ENCODE data around the gene FSTL5.

FSTL5 gene

GRCh38 chr4:161350946-161351345, 812.9 kb downstream of the FSTL5 start:
- Histone ChIP-seq H3K18ac (ENCODE audit: low read depth in 1 of 2, low read length in 2 of 2) (no peak overlapping the region), H4K91ac (ENCODE audit: low read length) (no peak overlapping the region), H3K4me2 (ENCODE audit: low read length, poor library complexity, severe bottlenecking) (no peak overlapping the region), H3K23ac (ENCODE audit: low read length in 2 of 2) (no peak overlapping the region), H3K9ac (ENCODE audit: low read length) (no peak overlapping the region), H3K36me3 (ENCODE audit: control insufficient read depth in 1 of 2, insufficient read depth in 2 of 2, low read depth in 1 of 2, low read length in 2 of 2) (no peaks in the 10 kb centered on the region), H3K27ac (ENCODE audit: low read length, poor library complexity, severe bottlenecking) (no peak overlapping the region), H3K14ac (ENCODE audit: low read length in 2 of 2) (no peak overlapping the region), H3K79me1 (replicated peaks; ENCODE audit: low read length, poor library complexity, severe bottlenecking) (no peaks in the 10 kb centered on the region), H2AK5ac (ENCODE audit: low read length, severe bottlenecking) (no peak overlapping the region), H2BK15ac (ENCODE audit: low read depth, poor library complexity, severe bottlenecking) (no peak overlapping the region), H2BK120ac (ENCODE audit: low read depth, low read length) (no peak overlapping the region), H2BK5ac (ENCODE audit: low read depth, low read length, poor library complexity, severe bottlenecking) (no peak overlapping the region), H3K4me3 (ENCODE audit: insufficient read depth in 1 of 2, low read depth in 1 of 2, low read length in 2 of 2) (no peak overlapping the region), H3K4me1 (ENCODE audit: control insufficient read depth, insufficient read depth, low read depth, low read length) (no peaks in the 10 kb centered on the region), H2AFZ (ENCODE audit: low read depth, low read length) (no peak overlapping the region), H3K9me3 (ENCODE audit: control insufficient read depth, low read length) (peaks cover 2% of the 10 kb centered on the region), H4K8ac (ENCODE audit: low read length) (no peak overlapping the region), H3K27me3 (ENCODE audit: control insufficient read depth in 1 of 2, insufficient read depth in 1 of 2, low read length in 2 of 2) (no peaks in the 10 kb centered on the region), H3K4ac (ENCODE audit: low read depth in 1 of 2, low read length in 2 of 2) (no peak overlapping the region), H2BK12ac (ENCODE audit: low read length in 2 of 2) (no peak overlapping the region)
- 97% methylated on average over 3 of the region's 3 CpGs for WGBS
- DNase-seq: no peak

DNA sequence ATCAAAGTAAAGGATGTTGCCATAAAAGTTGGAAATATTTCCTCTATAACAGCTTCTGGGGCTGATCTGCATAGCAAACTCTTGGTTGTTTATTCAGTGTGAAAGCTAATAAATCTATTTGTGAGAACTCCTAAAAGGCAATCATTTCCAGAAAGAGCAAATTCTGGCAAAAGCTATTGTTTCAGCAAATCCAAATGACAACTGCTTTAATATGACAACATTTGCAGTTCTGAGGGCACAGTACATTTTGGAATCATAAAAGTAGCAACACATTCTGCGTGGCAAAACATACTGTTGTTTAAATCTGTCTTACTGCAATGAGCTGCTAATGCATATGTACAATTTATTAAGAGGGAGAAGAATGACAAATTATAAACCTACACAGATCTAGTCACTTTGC, 818.1 kb downstream of the FSTL5 start:
- Histone ChIP-seq H2BK15ac (ENCODE audit: low read depth, poor library complexity, severe bottlenecking) (no peak overlapping the region), H2AFZ (ENCODE audit: low read depth, low read length) (no peak overlapping the region), H2BK120ac (ENCODE audit: low read depth, low read length) (no peak overlapping the region), H3K36me3 (ENCODE audit: control insufficient read depth in 1 of 2, insufficient read depth in 2 of 2, low read depth in 1 of 2, low read length in 2 of 2) (no peaks in the 10 kb centered on the region), H3K9me3 (ENCODE audit: control insufficient read depth, low read length) (peaks cover 2% of the 10 kb centered on the region), H4K91ac (ENCODE audit: low read length) (no peak overlapping the region), H3K4me3 (ENCODE audit: insufficient read depth in 1 of 2, low read depth in 1 of 2, low read length in 2 of 2) (no peak overlapping the region), H2BK12ac (ENCODE audit: low read length in 2 of 2) (no peak overlapping the region), H2AK5ac (ENCODE audit: low read length, severe bottlenecking) (no peak overlapping the region), H3K4me2 (ENCODE audit: low read length, poor library complexity, severe bottlenecking) (no peak overlapping the region), H3K14ac (ENCODE audit: low read length in 2 of 2) (no peak overlapping the region), H3K4ac (ENCODE audit: low read depth in 1 of 2, low read length in 2 of 2) (no peak overlapping the region), H3K18ac (ENCODE audit: low read depth in 1 of 2, low read length in 2 of 2) (no peak overlapping the region), H3K4me1 (ENCODE audit: control insufficient read depth, insufficient read depth, low read depth, low read length) (no peaks in the 10 kb centered on the region), H3K79me1 (replicated peaks; ENCODE audit: low read length, poor library complexity, severe bottlenecking) (no peaks in the 10 kb centered on the region), H3K27me3 (ENCODE audit: control insufficient read depth in 1 of 2, insufficient read depth in 1 of 2, low read length in 2 of 2) (no peaks in the 10 kb centered on the region), H4K8ac (ENCODE audit: low read length) (no peak overlapping the region), H3K9ac (ENCODE audit: low read length) (no peak overlapping the region), H3K23ac (ENCODE audit: low read length in 2 of 2) (no peak overlapping the region), H3K27ac (ENCODE audit: low read length, poor library complexity, severe bottlenecking) (no peak overlapping the region), H2BK5ac (ENCODE audit: low read depth, low read length, poor library complexity, severe bottlenecking) (no peak overlapping the region)
- no CpG with 5 or more reads among the region's 1 CpG for WGBS
- no peak for DNase-seq

GRCh38 chr4:161343569-161343950, 820.2 kb downstream of the FSTL5 start:
- Histone ChIP-seq H2BK120ac (ENCODE audit: low read depth, low read length) (no peak overlapping the region), H3K4me1 (ENCODE audit: control insufficient read depth, insufficient read depth, low read depth, low read length) (no peaks in the 10 kb centered on the region), H3K9me3 (ENCODE audit: control insufficient read depth, low read length) (no peaks in the 10 kb centered on the region), H4K91ac (ENCODE audit: low read length) (no peak overlapping the region), H3K36me3 (ENCODE audit: control insufficient read depth in 1 of 2, insufficient read depth in 2 of 2, low read depth in 1 of 2, low read length in 2 of 2) (no peaks in the 10 kb centered on the region), H2AK5ac (ENCODE audit: low read length, severe bottlenecking) (no peak overlapping the region), H2BK12ac (ENCODE audit: low read length in 2 of 2) (no peak overlapping the region), H4K8ac (ENCODE audit: low read length) (no peak overlapping the region), H3K4ac (ENCODE audit: low read depth in 1 of 2, low read length in 2 of 2) (no peak overlapping the region), H3K14ac (ENCODE audit: low read length in 2 of 2) (no peak overlapping the region), H3K27ac (ENCODE audit: low read length, poor library complexity, severe bottlenecking) (no peak overlapping the region), H2BK15ac (ENCODE audit: low read depth, poor library complexity, severe bottlenecking) (no peak overlapping the region), H3K79me1 (replicated peaks; ENCODE audit: low read length, poor library complexity, severe bottlenecking) (no peaks in the 10 kb centered on the region), H3K27me3 (ENCODE audit: control insufficient read depth in 1 of 2, insufficient read depth in 1 of 2, low read length in 2 of 2) (no peaks in the 10 kb centered on the region), H2BK5ac (ENCODE audit: low read depth, low read length, poor library complexity, severe bottlenecking) (no peak overlapping the region), H3K18ac (ENCODE audit: low read depth in 1 of 2, low read length in 2 of 2) (no peak overlapping the region), H3K4me2 (ENCODE audit: low read length, poor library complexity, severe bottlenecking) (no peak overlapping the region), H3K23ac (ENCODE audit: low read length in 2 of 2) (no peak overlapping the region), H3K4me3 (ENCODE audit: insufficient read depth in 1 of 2, low read depth in 1 of 2, low read length in 2 of 2) (no peak overlapping the region), H2AFZ (ENCODE audit: low read depth, low read length) (no peak overlapping the region), H3K9ac (ENCODE audit: low read length) (no peak overlapping the region)
- WGBS: 89% methylated on average over 2 of the region's 2 CpGs
- no peak for DNase-seq

DNA sequence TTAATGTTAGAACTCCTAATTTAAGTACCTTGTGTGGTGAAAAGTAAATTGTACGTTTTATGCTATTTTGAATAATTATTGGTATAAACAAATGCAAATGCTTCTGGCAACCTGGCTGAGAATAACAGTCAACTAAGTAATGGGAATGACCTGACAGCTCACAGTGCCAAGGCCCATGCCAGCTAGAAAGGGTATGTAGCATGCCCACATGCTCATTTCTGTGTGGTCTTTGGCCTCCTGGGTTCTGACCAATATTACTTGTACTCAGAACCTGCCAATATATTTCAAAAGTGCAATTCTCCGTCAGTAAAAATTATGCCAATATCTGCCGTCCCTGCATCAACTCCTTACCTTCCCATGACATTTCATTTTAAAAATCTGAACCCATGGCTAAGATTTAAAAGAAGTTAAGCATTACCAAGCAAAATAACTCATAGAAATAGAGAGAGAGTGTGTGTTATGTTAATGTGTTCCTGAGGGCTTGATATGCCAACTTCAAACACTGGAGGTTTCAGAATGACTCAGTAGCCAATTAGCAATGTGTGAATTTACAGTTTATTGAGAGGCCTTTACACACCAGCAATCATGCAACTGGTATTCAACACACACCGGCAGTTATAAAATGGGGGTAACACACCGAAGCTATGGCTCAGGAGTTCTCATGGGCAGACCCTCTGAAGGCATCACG, 820.8 kb downstream of the FSTL5 start:
- Histone ChIP-seq H3K4me1 (ENCODE audit: control insufficient read depth, insufficient read depth, low read depth, low read length) (no peaks in the 10 kb centered on the region), H3K4me3 (ENCODE audit: insufficient read depth in 1 of 2, low read depth in 1 of 2, low read length in 2 of 2) (no peak overlapping the region), H4K91ac (ENCODE audit: low read length) (no peak overlapping the region), H3K79me1 (replicated peaks; ENCODE audit: low read length, poor library complexity, severe bottlenecking) (no peaks in the 10 kb centered on the region), H2AK5ac (ENCODE audit: low read length, severe bottlenecking) (no peak overlapping the region), H3K18ac (ENCODE audit: low read depth in 1 of 2, low read length in 2 of 2) (no peak overlapping the region), H3K14ac (ENCODE audit: low read length in 2 of 2) (no peak overlapping the region), H2BK12ac (ENCODE audit: low read length in 2 of 2) (no peak overlapping the region), H3K23ac (ENCODE audit: low read length in 2 of 2) (no peak overlapping the region), H2BK5ac (ENCODE audit: low read depth, low read length, poor library complexity, severe bottlenecking) (no peak overlapping the region), H3K9me3 (ENCODE audit: control insufficient read depth, low read length) (no peaks in the 10 kb centered on the region), H2BK15ac (ENCODE audit: low read depth, poor library complexity, severe bottlenecking) (no peak overlapping the region), H3K27ac (ENCODE audit: low read length, poor library complexity, severe bottlenecking) (no peak overlapping the region), H3K36me3 (ENCODE audit: control insufficient read depth in 1 of 2, insufficient read depth in 2 of 2, low read depth in 1 of 2, low read length in 2 of 2) (no peaks in the 10 kb centered on the region), H3K4me2 (ENCODE audit: low read length, poor library complexity, severe bottlenecking) (no peak overlapping the region), H3K4ac (ENCODE audit: low read depth in 1 of 2, low read length in 2 of 2) (no peak overlapping the region), H3K9ac (ENCODE audit: low read length) (no peak overlapping the region), H2AFZ (ENCODE audit: low read depth, low read length) (no peak overlapping the region), H3K27me3 (ENCODE audit: control insufficient read depth in 1 of 2, insufficient read depth in 1 of 2, low read length in 2 of 2) (no peaks in the 10 kb centered on the region), H4K8ac (ENCODE audit: low read length) (no peak overlapping the region), H2BK120ac (ENCODE audit: low read depth, low read length) (no peak overlapping the region)
- DNase-seq: no peak
- WGBS: 85% methylated on average over 6 of the region's 6 CpGs
